K562 (cell line): ENCODE measurements around the gene ST3GAL5. TPM values are rescaled to one million over a fixed set of nuclear protein-coding genes. Genes with fewer than 3 reads are reported as not detected.

Experiments used
- ATAC-seq: fragments of 200-7000 bp; cut with Tn5 transposase; 3 replicates; pipeline ENCODE4 v1.9.1; 2020; ENCODE audit warnings: moderate library complexity
- BruUV-seq: library from RNA; stranded (reverse); fragments of 400-500 nt; replicated peaks from 2 replicates; lab custom pipeline; 2021; lab: Mats Ljungman, UMichigan
- CTCF ChIA-PET: fragments of 300-600 bp; formaldehyde crosslinking; extraction: SDS; loops from one replicate; lab custom pipeline; 2021; ENCODE audit warnings: low intra/inter-chr PET ratio; lab: Yijun Ruan, JAX
- POLR2A ChIA-PET: fragments of 300-600, 350-650 bp; sonication (Branson Sonifier 250); formaldehyde crosslinking; extraction: SDS; loops from one replicate; lab custom pipeline; 2021; ENCODE audit warnings: antibody characterized with exemption, inconsistent platforms; lab: Yijun Ruan, JAX
- DNase-seq, 4 experiments: peaks; one replicate each; pipeline versions ENCODE4 v3.0.0 to v3.0.0-alpha.2; 2011 to 2018; ENCODE audit warnings: low spot score in 3 of 4, mixed read lengths in 3 of 4; ENCODE audit errors: extremely low read depth in 1 of 4
- FAIRE-seq: peaks from 2 replicates; lab custom pipeline; 2011; peaks lifted over from hg19 to GRCh38; lab: Jason Lieb, UNC
- H2AFZ ChIP-seq: 2 replicates; pipeline ENCODE4 v1.6.0; 2011; ENCODE audit warnings: low read depth, low read length, control low read depth, inconsistent platforms
- H3K27ac ChIP-seq: fragments of 200-600 bp; 3 replicates; pipeline ENCODE4 v1.8.0; 2011; ENCODE audit warnings: low read depth, mild to moderate bottlenecking, control low read depth, inconsistent platforms, low read length, moderate library complexity, mixed read lengths; ENCODE audit errors: extremely low read depth
- H3K27me3 ChIP-seq, 2 experiments: fragments of 300-600 bp in 1 of 2; 2 replicates in 1 of 2; 3 replicates in 1 of 2; pipeline versions ENCODE4 v1.6.0 to v1.8.0; 2011; ENCODE audit warnings: inconsistent platforms in 2 of 2, low read length in 2 of 2, mild to moderate bottlenecking in 1 of 2, mixed read lengths in 1 of 2, moderate library complexity in 1 of 2; ENCODE audit not compliant: control insufficient read depth in 2 of 2, insufficient read depth in 2 of 2
- H3K36me3 ChIP-seq: fragments of 300-600 bp; 3 replicates; pipeline ENCODE4 v1.8.0; 2011; ENCODE audit warnings: mild to moderate bottlenecking, low read length, inconsistent platforms; ENCODE audit not compliant: control insufficient read depth, insufficient read depth
- H3K4me1 ChIP-seq, 2 experiments: fragments of 200-600 bp in 1 of 2; replicated peaks in 1 of 2; 2 replicates in 1 of 2; 3 replicates in 1 of 2; pipeline versions ENCODE4 v1.5.1 to v1.8.0; 2011; ENCODE audit warnings: inconsistent platforms in 2 of 2, low read length in 2 of 2, mild to moderate bottlenecking in 1 of 2, mixed read lengths in 1 of 2, moderate library complexity in 1 of 2; ENCODE audit not compliant: control insufficient read depth in 2 of 2, insufficient read depth in 2 of 2
- H3K4me2 ChIP-seq: 2 replicates; pipeline ENCODE4 v1.6.1; 2011; ENCODE audit warnings: low read length, control low read depth, inconsistent platforms, mixed read lengths; ENCODE audit not compliant: insufficient read depth
- H3K4me3 ChIP-seq: fragments of 200-600 bp; sonication (generic), shearing (Covaris generic); 2 replicates; pipeline ENCODE4 v1.5.1; 2016; ENCODE audit warnings: control low read depth, inconsistent platforms
- H3K79me2 ChIP-seq: fragments of 200-600 bp; 3 replicates; pipeline ENCODE4 v1.8.0; 2011; ENCODE audit warnings: low read length, inconsistent platforms; ENCODE audit not compliant: control insufficient read depth, insufficient read depth
- H3K9ac ChIP-seq, 2 experiments: 2 replicates each; pipeline versions ENCODE4 v1.6.0 to v1.6.1; 2011; ENCODE audit warnings: low read depth in 2 of 2, low read length in 2 of 2, control low read depth in 1 of 2, inconsistent platforms in 1 of 2, mild to moderate bottlenecking in 1 of 2, mixed read lengths in 1 of 2; ENCODE audit not compliant: insufficient read depth in 1 of 2
- H3K9me1 ChIP-seq: one replicate; pipeline ENCODE4 v1.6.0; 2011; ENCODE audit warnings: inconsistent platforms, mild to moderate bottlenecking, low read length, moderate library complexity; ENCODE audit not compliant: control insufficient read depth, insufficient read depth
- H3K9me3 ChIP-seq: replicated peaks from 2 replicates; pipeline ENCODE4 v1.5.1; 2011; ENCODE audit warnings: low read depth, low read length, inconsistent platforms; ENCODE audit not compliant: control insufficient read depth, insufficient read depth
- H4K20me1 ChIP-seq: replicated peaks from 2 replicates; pipeline ENCODE4 v1.6.1; 2011; ENCODE audit warnings: low read length, inconsistent platforms, mixed read lengths; ENCODE audit not compliant: control insufficient read depth, insufficient read depth
- ARID1B ChIP-seq: fragments of 450-650 bp; IDR thresholded peaks from 2 replicates; pipeline ENCODE4 v1.6.1; 2016; ENCODE audit warnings: antibody characterized with exemption, mild to moderate bottlenecking, inconsistent platforms
- ETV1 ChIP-seq: fragments of 450-650 bp; conservative IDR thresholded peaks from 2 replicates; pipeline ENCODE4 v1.6.1; 2016; ENCODE audit warnings: missing genetic modification characterization, control low read depth, low read depth, missing compliant biosample characterization
- PATZ1 ChIP-seq: fragments of 250-450 bp; sonication (Bioruptor Pico); IDR thresholded peaks from 2 replicates; pipeline ENCODE4 v1.5.0; 2020; ENCODE audit warnings: mild to moderate bottlenecking, borderline replicate concordance
- ZC3H11A ChIP-seq: IDR thresholded peaks from 2 replicates; pipeline ENCODE4 v1.6.1; 2012; ENCODE audit warnings: low read depth, low read length, improper control_type of control experiment
- ZNF436 ChIP-seq: fragments of 250-450, 450-650 bp; sonication (Bioruptor Pico); formaldehyde crosslinking; IDR thresholded peaks from 2 replicates; pipeline ENCODE4 v1.7.0; 2020; ENCODE audit warnings: mild to moderate bottlenecking
- WGBS: fragments of 100-300 bp; shearing (Covaris generic); methylation state at CpG from one replicate; pipeline ENCODE4 v1.1.6; 2016; ENCODE audit warnings: low coverage, mixed read lengths; ENCODE audit not compliant: insufficient coverage; ENCODE audit errors: missing lambda C conversion rate; 5-methylcytosine and 5-hydroxymethylcytosine counted together
- in situ Hi-C: fragments of 300-500 bp; cut with MboI; formaldehyde crosslinking; loops from 4 replicates; pipeline ENCODE4 v1.15.0; 2018; ENCODE audit warnings: inconsistent platforms, mixed read lengths
- intact Hi-C: fragments of 100-400 bp; cut with micrococcal nuclease; formaldehyde crosslinking; loops from 2 replicates; pipeline ENCODE4 v1.14.2; 2022
- polyA plus RNA-seq, 8 experiments: library from polyadenylated mRNA; depleted of rRNA in 4 of 8; stranded (reverse) in 5 of 8; unstranded in 3 of 8; fragments of >200 nt; fragmentation: Nextera tagmentation in 2 of 8; fragmentation: Illumina TruSeq in 1 of 8; extraction: Ambion mirVana in 2 of 8; extraction: Trizol in 1 of 8; gene quantifications; 2 replicates each; pipeline versions ENCODE4 v1.2.1 to v1.2.3, GENCODE V29; 2011 to 2014; ENCODE audit warnings: inconsistent platforms in 1 of 8, missing spikeins in 1 of 8
- total RNA-seq, 7 experiments: library from RNA; depleted of rRNA in 6 of 7; stranded (reverse); fragments of >200 nt in 6 of 7; fragmentation: Illumina TruSeq in 2 of 7; extraction: Trizol in 2 of 7; gene quantifications; 2 replicates each; pipeline versions ENCODE4 v1.2.1 to v1.2.3, GENCODE V29; 2011 to 2021; ENCODE audit warnings: low replicate concordance in 1 of 7

ST3GAL5 gene
- total and polyA plus RNA-seq, 9 of the 15 experiments (the other 6 are each of a cell fraction or from before 2014, with no cell fraction given): 1.6 to 10.0 (median 4.2) TPM

- intact Hi-C loops (no loop called here), in situ Hi-C loops (no loop called here)
- FAIRE-seq (no peak), ATAC-seq (no peak), DNase-seq (no peak)
- Histone ChIP-seq H3K27ac (no peak overlapping the region), H3K27me3 (no peaks in the 10 kb centered on the region), H3K4me1 (no peaks in the 10 kb centered on the region; a peak in 2 of 5 replicates), H3K4me2 (no peak overlapping the region), H3K79me2 (no peaks in the 10 kb centered on the region), H2AFZ (no peak overlapping the region), H3K36me3 (no peaks in the 10 kb centered on the region), H4K20me1 (no peaks in the 10 kb centered on the region), H3K9me1 (no peaks in the 10 kb centered on the region), H3K9me3 (no peaks in the 10 kb centered on the region), H3K9ac (no peak overlapping the region), H3K4me3 (no peak overlapping the region)
- 15% methylated on average over 2 of the region's 2 CpGs for WGBS
- no peak for TF ChIP-seq ARID1B
- TF ChIP-seq ZNF436: no peak
- TF ChIP-seq ZC3H11A: no peak
- no peak for TF ChIP-seq ETV1 (tag)
- TF ChIP-seq PATZ1 (CRISPR knock-in tag): no peak
- no TSS peak for BruUV-seq
- CTCF ChIA-PET: no interaction called here
- POLR2A ChIA-PET: interaction anchor here (0.8 kb wide), 2 partner anchors 14 to 136 kb away, joined by 3 to 5 read pairs; no protein-coding TSS in a partner anchor
Observed at GRCh38 chr2:85901155-85901554, 12.4 kb upstream of the ST3GAL5 start.
